ENCODE results near the gene ADCY5.

Gene ADCY5

DNA sequence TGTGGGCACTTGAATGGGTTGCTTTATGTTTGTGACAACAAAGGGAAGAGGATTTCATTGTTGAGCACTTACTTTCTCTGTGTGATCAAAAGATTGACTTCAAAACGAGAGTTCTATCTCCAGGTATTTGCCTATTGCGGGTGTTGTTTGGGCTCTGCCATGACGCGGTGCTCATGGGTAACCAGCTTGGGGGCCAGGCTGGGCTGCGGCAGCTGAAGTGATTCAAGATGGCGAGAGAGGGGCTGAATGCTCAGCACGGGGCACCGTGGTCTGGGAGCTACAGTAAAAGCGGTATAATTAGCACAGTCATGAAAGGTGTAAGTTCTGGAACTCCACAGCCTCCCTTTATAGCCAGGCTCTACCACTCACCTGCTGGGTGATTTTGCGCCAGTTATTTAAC lies 31.0 kb upstream of the ADCY5 start:
- in situ Hi-C loops (cut with HindIII; ENCODE audit: low sequenced_read_pairs): no loop called here
- DNase-seq (ENCODE audit: low read depth): no peak
- no peak overlapping the region for H3K4me3 ChIP-seq (ENCODE audit: low read depth, low read length)
- TF ChIP-seq, protein P1, sequence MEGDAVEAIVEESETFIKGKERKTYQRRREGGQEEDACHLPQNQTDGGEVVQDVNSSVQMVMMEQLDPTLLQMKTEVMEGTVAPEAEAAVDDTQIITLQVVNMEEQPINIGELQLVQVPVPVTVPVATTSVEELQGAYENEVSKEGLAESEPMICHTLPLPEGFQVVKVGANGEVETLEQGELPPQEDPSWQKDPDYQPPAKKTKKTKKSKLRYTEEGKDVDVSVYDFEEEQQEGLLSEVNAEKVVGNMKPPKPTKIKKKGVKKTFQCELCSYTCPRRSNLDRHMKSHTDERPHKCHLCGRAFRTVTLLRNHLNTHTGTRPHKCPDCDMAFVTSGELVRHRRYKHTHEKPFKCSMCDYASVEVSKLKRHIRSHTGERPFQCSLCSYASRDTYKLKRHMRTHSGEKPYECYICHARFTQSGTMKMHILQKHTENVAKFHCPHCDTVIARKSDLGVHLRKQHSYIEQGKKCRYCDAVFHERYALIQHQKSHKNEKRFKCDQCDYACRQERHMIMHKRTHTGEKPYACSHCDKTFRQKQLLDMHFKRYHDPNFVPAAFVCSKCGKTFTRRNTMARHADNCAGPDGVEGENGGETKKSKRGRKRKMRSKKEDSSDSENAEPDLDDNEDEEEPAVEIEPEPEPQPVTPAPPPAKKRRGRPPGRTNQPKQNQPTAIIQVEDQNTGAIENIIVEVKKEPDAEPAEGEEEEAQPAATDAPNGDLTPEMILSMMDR (IDR thresholded peaks at IDR 0.05; ENCODE audit: low read depth, low read length, missing control alignments): no peak

GRCh38 chr3:123478314-123478713 lies 29.4 kb upstream of the ADCY5 start:
- TF ChIP-seq, protein P1 (IDR thresholded peaks at IDR 0.05; ENCODE audit: low read depth, low read length, missing control alignments): no peak
- in situ Hi-C loops (cut with HindIII; ENCODE audit: low sequenced_read_pairs): no loop called here
- no peak overlapping the region for H3K4me3 ChIP-seq (ENCODE audit: low read depth, low read length)

GRCh38 chr3:123476967-123477750 lies 28.3 kb upstream of the ADCY5 start:
- no peak for DNase-seq (ENCODE audit: low read depth)
- in situ Hi-C loops (cut with HindIII; ENCODE audit: low sequenced_read_pairs): no loop called here
- no peak overlapping the region for H3K4me3 ChIP-seq (ENCODE audit: low read depth, low read length)
- TF ChIP-seq, protein P1 (IDR thresholded peaks at IDR 0.05; ENCODE audit: low read depth, low read length, missing control alignments): no peak

More at GRCh38 chr3:123478314-123478713, 29.4 kb upstream of the ADCY5 start:
- no peak for DNase-seq (ENCODE audit: low read depth)

- TF ChIP-seq, protein P1 (IDR thresholded peaks at IDR 0.05; ENCODE audit: low read depth, low read length, missing control alignments): no peak
- DNase-seq (ENCODE audit: low read depth): no peak
- in situ Hi-C loops (cut with HindIII; ENCODE audit: low sequenced_read_pairs): no loop called here
- H3K4me3 ChIP-seq (ENCODE audit: low read depth, low read length): no peak overlapping the region
These were observed 26.9 kb upstream of the ADCY5 start for GRCh38 chr3:123475786-123476185.

DNA sequence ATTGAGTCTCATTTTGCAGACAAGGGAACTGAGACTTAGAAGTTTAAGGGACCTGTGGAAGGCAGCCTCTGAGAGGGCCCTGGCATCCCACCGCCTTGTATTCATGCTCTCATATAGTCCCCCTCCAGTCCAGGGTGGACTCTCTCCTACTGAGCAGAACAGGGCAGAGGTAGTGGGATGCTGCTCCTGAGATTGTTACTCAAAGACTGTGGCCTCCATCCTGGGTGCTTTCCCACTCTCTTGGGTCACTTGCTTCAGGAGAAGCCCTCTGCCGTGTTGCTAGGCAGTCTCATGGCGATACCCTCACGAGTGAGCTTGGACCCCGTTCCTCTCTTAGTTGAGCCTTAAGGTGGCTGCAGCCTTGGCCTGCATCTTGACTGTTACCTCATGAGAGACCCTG lies 22.2 kb upstream of the ADCY5 start:
- TF ChIP-seq, protein P1 (IDR thresholded peaks at IDR 0.05; ENCODE audit: low read depth, low read length, missing control alignments): no peak
- in situ Hi-C loops (cut with HindIII; ENCODE audit: low sequenced_read_pairs): no loop called here
- DNase-seq (ENCODE audit: low read depth): no peak
- no peak overlapping the region for H3K4me3 ChIP-seq (ENCODE audit: low read depth, low read length)

- no peak for DNase-seq (ENCODE audit: low read depth)
- H3K4me3 ChIP-seq (ENCODE audit: low read depth, low read length): no peak overlapping the region
- TF ChIP-seq, protein P1 (IDR thresholded peaks at IDR 0.05; ENCODE audit: low read depth, low read length, missing control alignments): no peak
- in situ Hi-C loops (cut with HindIII; ENCODE audit: low sequenced_read_pairs): no loop called here
These were observed 20.6 kb upstream of the ADCY5 start for GRCh38 chr3:123469323-123469995.
